Thoracic aorta endothelial cell (primary cell): ENCODE data around the gene NUDT8. TPM values are rescaled to one million over a fixed set of nuclear protein-coding genes. Genes with fewer than 3 reads are reported as not detected.

Source experiments
- small RNA-seq: library from RNA; depleted of rRNA; stranded (forward); fragments of <200 nt; gene quantifications from one replicate; pipeline ENCODE3, GENCODE V24; 2012
- total RNA-seq: library from RNA; depleted of rRNA; stranded (reverse); fragments of >200 nt; gene quantifications from 2 replicates; pipeline ENCODE4 v1.2.3, GENCODE V29; 2012

Gene NUDT8
- total RNA-seq, result 9.6 and 12.3 TPM in 2 replicates

GRCh38 chr11:67629386-67630227 is at the start of gene NUDT8:
Gene NUDT8 (minus strand): TSS chr11:67629937. CDS start chr11:67629911, 26 bp downstream.

GRCh38 chr11:67674442-67674871 is 44.7 kb upstream of the NUDT8 start, which contains the start of gene ALDH3B2:
Gene ALDH3B2 (minus strand): TSS chr11:67674623. CDS start chr11:67666935, 7,688 bp downstream.

GRCh38 chr11:67639438-67639859 is 9.7 kb upstream of the NUDT8 start, which contains the start of gene TBX10:
Gene TBX10 (minus strand): TSS chr11:67639763. CDS start chr11:67639472, 291 bp downstream.

GRCh38 chr11:67606492-67607295 is 23.0 kb downstream of the NUDT8 start, which contains the start of gene NDUFV1:
Gene NDUFV1 (plus strand): TSS chr11:67606936. CDS start chr11:67607005, 69 bp downstream.

GRCh38 chr11:67583247-67584204 is 46.2 kb downstream of the NUDT8 start, which contains the start of gene GSTP1:
Gene GSTP1 (plus strand): TSS chr11:67583812. CDS start chr11:67583844, 32 bp downstream.

Small RNAs within 50 kb of the gene (small RNA-seq; reads per million reads assigned to genes)
- gene AP003385.3, result not detected

Other genes starting within 250 kb of the NUDT8 start
- gene RAD9A, start 238.0 kb downstream of the NUDT8 start, total RNA-seq, result 4.4 and 6.7 TPM in 2 replicates
- gene PPP1CA, start 228.1 kb downstream of the NUDT8 start, total RNA-seq, result 200 and 207 TPM in 2 replicates
- gene TBC1D10C, start 225.9 kb downstream of the NUDT8 start, total RNA-seq, result not detected in 2 replicates
- gene CARNS1, start 214.3 kb downstream of the NUDT8 start, total RNA-seq, result 0.13 and 0.22 TPM in 2 replicates
- 39.9 and 47.4 TPM in 2 replicates for gene RPS6KB2, start 201.4 kb downstream of the NUDT8 start, total RNA-seq
- 0.27 and 0.93 TPM in 2 replicates for gene PTPRCAP, start 192.3 kb downstream of the NUDT8 start, total RNA-seq
- 84.4 and 99.6 TPM in 2 replicates for gene CORO1B, start 186.5 kb downstream of the NUDT8 start, total RNA-seq
- not detected in 2 replicates for gene GPR152, start 177.2 kb downstream of the NUDT8 start, total RNA-seq
- 0.65 and 1.1 TPM in 2 replicates for gene CABP4, start 174.6 kb downstream of the NUDT8 start, total RNA-seq
- gene TMEM134, start 160.7 kb downstream of the NUDT8 start, total RNA-seq, result 19.4 and 20.2 TPM in 2 replicates
- 34.6 and 37.0 TPM in 2 replicates for gene AIP, start 146.9 kb downstream of the NUDT8 start, total RNA-seq
- gene PITPNM1, start 124.6 kb downstream of the NUDT8 start, total RNA-seq, result 10.1 and 16.3 TPM in 2 replicates
- 21.1 and 22.7 TPM in 2 replicates for gene CDK2AP2, start 121.8 kb downstream of the NUDT8 start, total RNA-seq
- gene CABP2, start 106.5 kb downstream of the NUDT8 start, total RNA-seq, result not detected in 2 replicates
- gene GSTP1, start 46.1 kb downstream of the NUDT8 start, total RNA-seq, result 635 and 696 TPM in 2 replicates
- 156 and 162 TPM in 2 replicates for gene NDUFV1, start 23.0 kb downstream of the NUDT8 start, total RNA-seq
- gene TBX10, start 9.8 kb upstream of the NUDT8 start, total RNA-seq, result not detected in 2 replicates
- not detected in 2 replicates for gene ACY3, start 20.8 kb upstream of the NUDT8 start, total RNA-seq
- not detected in 2 replicates for gene ALDH3B2, start 44.7 kb upstream of the NUDT8 start, total RNA-seq